DND-41 (cell line): Measurements from ENCODE around the gene NLE1.

Experiments used
- ATAC-seq: fragments of 200-7000 bp; cut with Tn5 transposase; 3 replicates; pipeline ENCODE4 v1.9.1; 2021; ENCODE audit warnings: low read depth; ENCODE audit not compliant: insufficient read depth
- DNase-seq: peaks from one replicate; pipeline ENCODE4 v3.0.0-alpha.2; 2020
- H2AFZ ChIP-seq: 2 replicates; pipeline ENCODE4 v1.6.0; 2012; ENCODE audit warnings: low read depth, low read length
- H3K27ac ChIP-seq: 2 replicates; pipeline ENCODE4 v1.5.1; 2012; ENCODE audit warnings: low read length, inconsistent platforms
- H3K27me3 ChIP-seq: fragments of 200-600 bp; sonication (generic); 2 replicates; pipeline ENCODE4 v1.6.0; 2012; ENCODE audit warnings: low read length, mild to moderate bottlenecking, inconsistent platforms; ENCODE audit not compliant: insufficient read depth, poor library complexity
- H3K36me3 ChIP-seq: 2 replicates; pipeline ENCODE4 v1.5.1; 2012; ENCODE audit warnings: low read length, inconsistent platforms; ENCODE audit not compliant: insufficient read depth
- H3K4me1 ChIP-seq: 2 replicates; pipeline ENCODE4 v1.5.1; 2012; ENCODE audit warnings: mild to moderate bottlenecking, low read length; ENCODE audit not compliant: insufficient read depth
- H3K4me2 ChIP-seq: 2 replicates; pipeline ENCODE4 v1.6.0; 2012; ENCODE audit warnings: mild to moderate bottlenecking, moderate library complexity, low read length, inconsistent platforms; ENCODE audit not compliant: insufficient read depth
- H3K4me3 ChIP-seq, 2 experiments: fragments of 200-600 bp in 1 of 2; shearing (Covaris generic) in 1 of 2; 2 replicates each; pipeline ENCODE4 v1.5.1; 2012 to 2016; ENCODE audit warnings: inconsistent platforms in 2 of 2, low read length in 2 of 2, mild to moderate bottlenecking in 2 of 2, low read depth in 1 of 2, moderate library complexity in 1 of 2
- H3K79me2 ChIP-seq: 2 replicates; pipeline ENCODE4 v1.6.0; 2012; ENCODE audit warnings: low read length, inconsistent platforms; ENCODE audit not compliant: insufficient read depth
- H3K9ac ChIP-seq: 2 replicates; pipeline ENCODE4 v1.6.0; 2012; ENCODE audit warnings: low read depth, mild to moderate bottlenecking, inconsistent platforms, low read length, moderate library complexity
- H3K9me3 ChIP-seq: 2 replicates; pipeline ENCODE4 v1.5.1; 2012; ENCODE audit warnings: low read length, moderate library complexity, mild to moderate bottlenecking, inconsistent platforms; ENCODE audit not compliant: insufficient read depth, severe bottlenecking
- H4K20me1 ChIP-seq: 2 replicates; pipeline ENCODE4 v1.6.0; 2012; ENCODE audit warnings: low read length; ENCODE audit not compliant: insufficient read depth
- EZH2 ChIP-seq: IDR thresholded peaks from 3 replicates; pipeline ENCODE4 v1.6.1; 2012; ENCODE audit warnings: borderline replicate concordance, low read depth, mild to moderate bottlenecking, moderate library complexity, low read length, inconsistent platforms; ENCODE audit not compliant: severe bottlenecking
- TF ChIP-seq, protein P1 (sequence below): IDR thresholded peaks from 2 replicates; pipeline ENCODE4 v1.5.1; 2012; ENCODE audit warnings: borderline replicate concordance, low read length, moderate library complexity, mild to moderate bottlenecking; ENCODE audit not compliant: poor library complexity, severe bottlenecking; ENCODE audit errors: extremely low read depth

The NLE1 gene

DNA sequence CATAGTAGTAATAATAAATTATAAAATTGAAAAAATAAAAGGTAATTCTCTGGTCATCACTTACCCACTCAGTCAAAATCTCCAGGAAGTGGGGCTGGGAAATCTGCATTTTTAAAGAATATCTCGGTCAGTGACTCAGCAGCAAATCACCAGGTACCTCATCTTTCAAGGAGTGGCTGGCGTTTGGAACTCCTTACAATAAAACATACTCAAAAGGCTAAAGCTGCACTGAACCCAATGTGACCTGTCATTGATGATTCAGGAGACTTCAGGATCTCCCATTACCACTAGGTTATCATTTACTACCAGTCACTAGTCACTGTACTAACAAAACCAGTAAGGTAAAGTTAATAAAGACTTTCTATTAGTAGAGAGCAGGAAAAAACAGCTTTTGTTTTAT is 57.1 kb downstream of the NLE1 start:
- peaks cover 33% of the 10 kb centered on the region for H3K79me2 ChIP-seq
- no peaks in the 10 kb centered on the region for H3K36me3 ChIP-seq
- DNase-seq, result no peak
- ATAC-seq, result no peak
- no peak overlapping the region for H3K4me3 ChIP-seq
- H3K4me1 ChIP-seq, result peaks cover 36% of the 10 kb centered on the region
- TF ChIP-seq EZH2, result no peak
- TF ChIP-seq, protein P1, sequence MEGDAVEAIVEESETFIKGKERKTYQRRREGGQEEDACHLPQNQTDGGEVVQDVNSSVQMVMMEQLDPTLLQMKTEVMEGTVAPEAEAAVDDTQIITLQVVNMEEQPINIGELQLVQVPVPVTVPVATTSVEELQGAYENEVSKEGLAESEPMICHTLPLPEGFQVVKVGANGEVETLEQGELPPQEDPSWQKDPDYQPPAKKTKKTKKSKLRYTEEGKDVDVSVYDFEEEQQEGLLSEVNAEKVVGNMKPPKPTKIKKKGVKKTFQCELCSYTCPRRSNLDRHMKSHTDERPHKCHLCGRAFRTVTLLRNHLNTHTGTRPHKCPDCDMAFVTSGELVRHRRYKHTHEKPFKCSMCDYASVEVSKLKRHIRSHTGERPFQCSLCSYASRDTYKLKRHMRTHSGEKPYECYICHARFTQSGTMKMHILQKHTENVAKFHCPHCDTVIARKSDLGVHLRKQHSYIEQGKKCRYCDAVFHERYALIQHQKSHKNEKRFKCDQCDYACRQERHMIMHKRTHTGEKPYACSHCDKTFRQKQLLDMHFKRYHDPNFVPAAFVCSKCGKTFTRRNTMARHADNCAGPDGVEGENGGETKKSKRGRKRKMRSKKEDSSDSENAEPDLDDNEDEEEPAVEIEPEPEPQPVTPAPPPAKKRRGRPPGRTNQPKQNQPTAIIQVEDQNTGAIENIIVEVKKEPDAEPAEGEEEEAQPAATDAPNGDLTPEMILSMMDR, result no peak
- H4K20me1 ChIP-seq, result no peaks in the 10 kb centered on the region
- no peak overlapping the region for H2AFZ ChIP-seq
- H3K27me3 ChIP-seq, result no peaks in the 10 kb centered on the region
- H3K4me2 ChIP-seq, result no peak overlapping the region
- no peak overlapping the region for H3K27ac ChIP-seq
- H3K9ac ChIP-seq, result no peak overlapping the region
- H3K9me3 ChIP-seq, result no peaks in the 10 kb centered on the region

DNA sequence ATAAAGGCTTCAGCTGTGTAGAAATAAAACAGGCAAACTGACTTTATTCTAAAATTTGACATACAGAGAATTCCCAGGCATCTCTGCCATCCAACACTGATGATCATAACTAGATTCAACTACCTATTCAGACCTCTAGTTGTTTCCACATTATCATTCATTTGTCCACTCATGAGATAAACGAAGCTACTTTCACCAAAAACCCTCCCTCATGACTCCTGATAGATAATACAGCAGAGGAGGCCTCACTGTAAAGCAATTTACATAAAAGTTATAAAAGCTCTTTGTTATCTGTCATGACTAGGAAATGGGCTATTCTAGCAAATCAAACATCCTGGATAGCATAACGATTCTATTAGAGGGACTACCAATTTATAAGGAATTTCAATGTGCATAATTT is 59.0 kb downstream of the NLE1 start:
- Histone ChIP-seq H3K4me3 (no peak overlapping the region), H3K9me3 (no peaks in the 10 kb centered on the region), H3K4me1 (peaks cover 20% of the 10 kb centered on the region), H4K20me1 (no peaks in the 10 kb centered on the region), H3K9ac (no peak overlapping the region), H3K36me3 (no peaks in the 10 kb centered on the region), H3K4me2 (no peak overlapping the region), H3K79me2 (peaks cover 29% of the 10 kb centered on the region), H2AFZ (no peak overlapping the region), H3K27me3 (no peaks in the 10 kb centered on the region), H3K27ac (no peak overlapping the region)
- TF ChIP-seq, protein P1, result no peak
- no peak for TF ChIP-seq EZH2
- no peak for ATAC-seq
- no peak for DNase-seq

DNA sequence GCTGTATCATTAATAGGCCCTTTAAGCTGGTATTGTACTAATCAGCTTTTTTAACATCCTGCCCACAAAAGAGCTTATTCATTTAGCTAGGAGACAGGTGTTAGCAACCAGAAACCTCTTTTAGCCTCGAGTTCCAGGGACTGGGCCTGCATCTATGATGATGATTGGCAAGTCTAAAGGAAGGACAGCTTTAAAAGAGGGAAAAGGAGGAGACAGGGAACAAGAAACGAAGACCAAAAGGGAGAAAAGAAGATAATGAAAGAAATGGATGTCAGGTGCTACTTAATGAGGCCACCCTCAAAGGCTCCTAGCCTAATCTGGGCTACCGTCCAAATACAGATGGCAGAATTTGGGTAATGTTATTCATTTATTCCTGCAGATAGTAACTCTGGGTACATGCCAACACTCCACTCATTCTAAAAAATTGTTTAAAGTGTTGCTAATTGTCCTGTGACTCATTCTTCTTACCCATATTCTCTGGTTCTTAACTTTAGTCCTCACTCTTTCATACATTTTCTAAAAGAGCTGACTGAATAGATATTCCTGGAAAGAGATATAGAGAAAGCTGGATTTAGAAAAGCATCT is 59.9 kb downstream of the NLE1 start:
- peaks cover 24% of the 10 kb centered on the region for H3K79me2 ChIP-seq
- H3K9ac ChIP-seq, result no peak overlapping the region
- peaks cover 11% of the 10 kb centered on the region for H3K4me1 ChIP-seq
- no peak overlapping the region for H2AFZ ChIP-seq
- DNase-seq (no peak), ATAC-seq (no peak)
- H3K9me3 ChIP-seq, result no peaks in the 10 kb centered on the region
- no peaks in the 10 kb centered on the region for H3K27me3 ChIP-seq
- TF ChIP-seq, protein P1, result no peak
- TF ChIP-seq EZH2, result no peak
- H3K36me3 ChIP-seq, result no peaks in the 10 kb centered on the region
- H3K4me3 ChIP-seq, result no peak overlapping the region
- H4K20me1 ChIP-seq, result no peaks in the 10 kb centered on the region
- no peak overlapping the region for H3K4me2 ChIP-seq
- H3K27ac ChIP-seq, result no peak overlapping the region
